Effector memory CD4-positive, alpha-beta T cell (primary cell): ENCODE measurements around the gene FBXW5.

Experiments
- DNase-seq, 3 donors: peaks; one replicate each; pipeline ENCODE4 v3.0.0-alpha.2; 2020
- H3K27ac ChIP-seq: 2 replicates; pipeline ENCODE4 v1.7.0; 2013; ENCODE audit warnings: mild to moderate bottlenecking, low read length, moderate library complexity; ENCODE audit not compliant: insufficient read depth, poor library complexity, severe bottlenecking
- H3K27me3 ChIP-seq: replicated peaks from 2 replicates; pipeline ENCODE4 v1.7.0; 2013; ENCODE audit warnings: mild to moderate bottlenecking, low read length; ENCODE audit not compliant: insufficient read depth, control insufficient read depth, poor library complexity, severe bottlenecking
- H3K36me3 ChIP-seq: 2 replicates; pipeline ENCODE4 v1.7.0; 2013; ENCODE audit warnings: mild to moderate bottlenecking, low read length, moderate library complexity; ENCODE audit not compliant: control insufficient read depth, insufficient read depth
- H3K4me1 ChIP-seq: 2 replicates; pipeline ENCODE4 v1.7.0; 2013; ENCODE audit warnings: low read length, mild to moderate bottlenecking; ENCODE audit not compliant: control insufficient read depth, insufficient read depth, poor library complexity, severe bottlenecking
- H3K4me3 ChIP-seq: 2 replicates; pipeline ENCODE4 v1.7.0; 2013; ENCODE audit warnings: low read length, low read depth, mild to moderate bottlenecking; ENCODE audit not compliant: insufficient read depth, poor library complexity, severe bottlenecking
- H3K9me3 ChIP-seq: 2 replicates; pipeline ENCODE4 v1.7.0; 2013; ENCODE audit warnings: mild to moderate bottlenecking, low read length, moderate library complexity; ENCODE audit not compliant: control insufficient read depth

The FBXW5 gene

DNA sequence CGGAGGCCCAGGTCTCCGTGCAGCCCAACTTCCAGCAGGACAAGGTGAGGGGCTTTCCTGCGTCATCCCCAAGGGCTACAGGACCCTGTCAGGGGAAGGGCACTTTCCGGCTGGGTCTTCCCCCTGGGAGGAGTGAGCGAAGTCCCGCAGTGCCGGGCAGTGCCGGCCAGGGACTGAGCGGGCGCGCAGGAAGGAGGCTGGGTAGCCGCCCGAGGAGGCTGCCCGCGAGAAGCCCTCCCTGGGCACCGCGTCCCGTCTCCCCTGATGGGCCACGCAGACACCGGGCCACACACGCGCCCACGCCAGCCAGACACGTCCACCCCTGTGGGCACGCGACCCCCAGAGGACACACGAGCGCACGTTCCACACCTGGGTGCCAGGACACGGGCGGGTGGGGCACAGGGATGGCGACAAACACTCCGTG, 33.1 kb upstream of the FBXW5 start:
- no peak overlapping the region for H3K27ac ChIP-seq
- H3K27me3 ChIP-seq = no peaks in the 10 kb centered on the region
- H3K9me3 ChIP-seq = no peaks in the 10 kb centered on the region
- H3K36me3 ChIP-seq = no peaks in the 10 kb centered on the region
- H3K4me3 ChIP-seq = peak overlapping the region; percentile 52
- DNase-seq = no peak
- peaks cover 39% of the 10 kb centered on the region for H3K4me1 ChIP-seq

DNA sequence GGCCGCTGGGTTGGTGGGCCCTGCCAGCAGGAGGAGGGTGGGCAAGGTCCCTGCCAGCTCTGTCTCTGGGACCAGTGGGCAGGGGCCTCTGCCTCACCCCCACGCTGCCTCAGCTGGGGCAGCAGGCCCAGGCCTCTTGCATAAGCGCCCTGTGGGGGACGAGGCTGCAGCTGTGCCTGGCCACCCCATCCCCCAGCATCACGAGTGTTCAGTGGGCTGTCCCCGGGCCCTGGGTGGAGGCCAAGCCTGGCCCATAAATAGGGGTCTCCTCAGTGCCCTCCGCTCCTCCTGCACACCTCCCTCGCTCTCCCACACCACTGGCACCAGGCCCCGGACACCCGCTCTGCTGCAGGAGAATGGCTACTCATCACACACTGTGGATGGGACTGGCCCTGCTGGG, 32.7 kb upstream of the FBXW5 start, which contains the start of gene PTGDS:
TSS of gene PTGDS (plus strand) at position 282 of the 400 bp plus-strand sequence. CDS start at position 357, 75 bp downstream.
- Histone ChIP-seq H3K36me3 (no peaks in the 10 kb centered on the region), H3K9me3 (no peaks in the 10 kb centered on the region), H3K4me3 (peak within 1 kb of the TSS; percentile 52), H3K27ac (no peak within 1 kb of the TSS), H3K27me3 (no peaks in the 10 kb centered on the region), H3K4me1 (peaks cover 39% of the 10 kb centered on the region)
- no peak for DNase-seq

DNA sequence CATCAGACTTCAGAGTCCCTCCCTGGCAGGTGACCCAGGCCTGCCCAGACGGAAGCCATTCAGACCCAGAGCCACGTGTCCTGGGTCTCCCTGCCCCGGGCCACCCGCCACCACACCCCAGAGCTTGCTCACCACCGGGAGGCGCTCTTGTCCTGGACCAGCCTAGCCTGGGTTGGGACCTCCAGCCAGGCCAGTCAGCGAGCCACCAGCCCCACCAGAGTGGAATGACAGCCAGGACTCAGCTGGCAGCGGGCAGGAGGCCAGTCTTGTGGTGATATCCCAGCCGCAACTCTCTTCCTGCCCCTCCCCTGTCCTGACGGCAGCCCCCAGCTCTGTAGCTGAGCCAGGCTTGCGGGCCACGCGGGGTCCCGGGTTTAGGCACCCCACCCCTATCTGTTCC, 31.1 kb upstream of the FBXW5 start:
- Histone ChIP-seq H3K4me3 (peak overlapping the region; percentile 39), H3K27ac (peak overlapping the region; percentile 37)
- DNase-seq = peak in 2 of 3 donors; percentile 15 to 23

DNA sequence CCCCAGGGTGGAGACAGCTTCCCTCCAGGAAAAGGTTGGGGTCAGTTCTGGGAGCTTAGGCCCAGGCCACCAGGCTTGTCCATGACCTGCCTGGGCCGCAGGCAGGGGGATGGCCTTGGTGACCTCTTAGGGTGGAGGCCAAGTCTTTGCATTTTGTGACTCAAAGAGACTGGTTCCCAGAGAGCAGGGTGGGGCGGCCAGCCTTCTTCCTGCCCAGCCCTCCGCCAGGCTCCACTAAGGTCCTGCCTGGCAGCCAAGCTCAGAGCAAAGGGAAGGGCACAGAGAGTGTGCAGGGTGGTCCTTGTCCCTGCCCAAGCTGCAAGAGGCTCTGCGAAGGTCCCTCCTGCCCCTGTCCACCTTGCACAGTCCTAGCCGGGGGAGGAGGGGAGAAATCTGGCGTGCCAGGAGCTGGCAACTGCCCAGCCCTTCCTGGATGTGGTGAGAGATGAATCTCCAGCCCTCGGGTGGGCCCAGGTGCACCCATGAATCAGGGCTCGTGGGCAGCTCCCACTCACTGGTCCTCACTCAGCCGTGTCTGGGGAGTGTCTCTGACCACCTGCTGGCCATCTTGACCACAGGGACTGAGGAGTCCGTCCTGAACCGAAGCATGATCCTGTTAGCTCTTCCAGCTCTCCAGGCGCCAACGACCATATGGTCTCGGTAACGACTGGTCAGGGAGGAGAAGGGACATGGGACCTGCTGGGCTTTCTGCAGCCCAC, 30.4 kb upstream of the FBXW5 start:
- H3K4me3 ChIP-seq = peak overlapping the region; percentile 39
- DNase-seq = no peak

More for the DNA sequence above, 31.1 kb upstream of the FBXW5 start:
- Histone ChIP-seq H3K27me3 (no peaks in the 10 kb centered on the region), H3K36me3 (no peaks in the 10 kb centered on the region), H3K4me1 (peaks cover 39% of the 10 kb centered on the region), H3K9me3 (no peaks in the 10 kb centered on the region)

DNA sequence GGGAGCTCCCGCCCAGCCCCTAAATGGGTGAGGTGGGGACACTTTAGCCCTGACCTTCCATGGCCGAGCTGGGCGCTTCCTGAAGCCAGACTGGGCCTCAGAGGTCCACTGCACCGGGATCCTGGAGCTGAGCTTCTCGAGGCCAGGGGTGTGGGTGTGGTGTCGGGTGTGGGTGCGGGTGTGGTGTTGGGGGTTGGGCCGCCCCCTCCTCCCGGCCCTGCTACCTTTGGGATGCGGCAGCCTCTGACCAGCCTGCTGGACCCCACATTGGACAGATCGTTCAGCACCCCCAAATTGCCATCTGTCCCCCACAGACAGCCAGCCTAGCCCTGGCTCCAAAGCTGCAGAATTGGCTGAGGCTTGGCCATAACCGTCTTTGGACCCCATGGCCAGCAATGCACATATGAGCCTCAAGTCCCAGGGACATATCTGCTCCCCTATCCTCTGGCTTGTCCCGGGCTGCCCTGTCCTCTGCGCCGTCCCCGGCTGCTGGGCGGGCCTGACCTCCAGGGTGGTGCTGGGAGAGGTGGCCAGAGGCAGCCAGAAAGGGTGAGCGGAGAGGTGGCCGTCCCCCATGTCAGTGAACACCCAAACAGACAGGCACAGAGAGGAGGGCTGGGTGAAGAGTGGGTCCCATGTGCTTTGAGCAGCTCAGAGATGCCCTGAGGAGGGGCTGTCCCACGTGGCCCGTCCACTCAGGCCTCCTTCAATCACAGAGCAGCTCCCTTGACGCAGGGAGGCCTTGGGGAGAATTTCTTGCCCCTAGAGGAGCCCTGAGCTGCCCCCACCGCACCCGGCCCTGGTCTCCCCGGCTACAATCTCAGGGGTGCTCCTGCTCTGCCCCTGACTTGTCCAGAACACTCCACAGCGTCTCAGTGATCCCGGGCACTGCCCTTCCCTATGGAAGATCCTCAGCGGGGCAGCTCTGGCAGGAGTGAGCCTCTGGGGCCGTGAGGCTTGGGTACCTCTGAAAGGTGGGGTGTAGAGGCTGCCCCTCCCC, 29.4 kb upstream of the FBXW5 start:
- no peaks in the 10 kb centered on the region for H3K9me3 ChIP-seq
- DNase-seq = no peak
- peaks cover 39% of the 10 kb centered on the region for H3K4me1 ChIP-seq
- no peak overlapping the region for H3K4me3 ChIP-seq
- H3K36me3 ChIP-seq = no peaks in the 10 kb centered on the region
- H3K27ac ChIP-seq = no peak overlapping the region
- no peaks in the 10 kb centered on the region for H3K27me3 ChIP-seq

More for the DNA sequence above, 30.4 kb upstream of the FBXW5 start:
- H3K27me3 ChIP-seq = no peaks in the 10 kb centered on the region
- H3K27ac ChIP-seq = peak overlapping the region; percentile 37
- H3K9me3 ChIP-seq = no peaks in the 10 kb centered on the region
- no peaks in the 10 kb centered on the region for H3K36me3 ChIP-seq
- H3K4me1 ChIP-seq = peaks cover 39% of the 10 kb centered on the region

DNA sequence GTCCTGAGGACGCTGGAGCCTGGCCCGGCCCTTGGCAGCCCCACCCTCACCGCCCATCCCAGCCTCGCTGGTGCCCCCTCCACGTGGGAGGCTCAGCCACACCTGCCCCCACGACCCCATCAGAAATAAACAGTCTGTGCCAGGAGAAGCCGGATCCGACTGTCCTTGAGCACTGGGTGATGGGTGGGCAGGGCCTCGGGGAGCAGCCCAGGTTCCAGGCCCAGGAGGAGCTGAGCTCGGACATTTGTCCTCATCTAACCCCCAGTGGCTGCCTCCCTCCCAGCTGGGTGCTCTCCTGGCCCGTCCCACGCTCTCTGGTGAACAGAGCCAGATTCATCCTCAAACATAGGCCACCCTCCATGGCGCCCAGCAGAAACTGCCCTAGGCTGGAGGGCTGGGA, 28.2 kb upstream of the FBXW5 start:
- Histone ChIP-seq H3K27ac (no peak overlapping the region), H3K9me3 (no peaks in the 10 kb centered on the region), H3K4me1 (peaks cover 38% of the 10 kb centered on the region), H3K36me3 (no peaks in the 10 kb centered on the region), H3K27me3 (no peaks in the 10 kb centered on the region), H3K4me3 (no peak overlapping the region)
- no peak for DNase-seq

DNA sequence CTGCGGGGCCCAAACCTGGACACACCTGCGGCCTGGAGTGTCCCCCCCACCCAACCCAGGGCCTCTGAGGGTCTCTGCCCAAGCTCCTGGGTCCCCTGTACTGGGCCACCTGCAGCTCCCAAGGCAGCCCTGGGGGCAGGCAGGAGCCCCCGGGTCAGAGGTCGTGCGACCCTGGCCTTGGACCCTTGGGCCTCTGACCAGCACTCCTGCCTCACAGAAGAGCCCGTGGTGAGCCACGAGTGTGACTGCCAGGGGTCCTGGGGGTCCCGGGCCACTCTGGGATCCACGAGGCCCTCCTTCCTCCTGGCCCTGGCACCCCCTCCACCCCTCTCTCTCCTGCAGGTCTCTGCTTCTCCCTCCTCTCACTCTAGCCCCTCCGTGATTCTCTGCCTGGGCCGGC, 27.8 kb upstream of the FBXW5 start:
- Histone ChIP-seq H3K9me3 (no peaks in the 10 kb centered on the region), H3K4me3 (no peak overlapping the region), H3K27me3 (no peaks in the 10 kb centered on the region), H3K4me1 (peaks cover 34% of the 10 kb centered on the region), H3K36me3 (no peaks in the 10 kb centered on the region), H3K27ac (no peak overlapping the region)
- DNase-seq = no peak

DNA sequence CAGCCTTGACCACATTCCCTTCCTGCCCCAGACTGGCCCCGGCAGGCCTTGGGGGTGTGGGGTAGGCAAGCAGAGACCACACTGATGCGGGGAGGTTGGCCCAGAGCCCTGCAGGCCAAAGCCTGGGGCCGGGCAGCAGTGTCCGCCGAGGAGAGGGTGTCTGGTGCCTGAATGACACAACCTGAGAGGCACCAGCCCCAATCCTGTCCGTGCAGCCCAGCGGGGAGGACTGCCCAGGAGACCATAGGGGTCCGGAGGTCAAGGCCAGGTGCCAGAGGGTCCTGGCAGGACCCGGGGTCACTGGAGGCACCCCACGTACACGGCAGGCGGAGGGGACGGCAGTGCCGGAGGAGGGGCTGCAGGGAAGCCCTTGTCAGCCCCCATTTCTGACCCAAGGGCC, 27.2 kb upstream of the FBXW5 start:
- Histone ChIP-seq H3K4me1 (peaks cover 31% of the 10 kb centered on the region), H3K36me3 (no peaks in the 10 kb centered on the region), H3K27me3 (no peaks in the 10 kb centered on the region), H3K4me3 (no peak overlapping the region), H3K9me3 (no peaks in the 10 kb centered on the region), H3K27ac (no peak overlapping the region)
- DNase-seq = no peak

DNA sequence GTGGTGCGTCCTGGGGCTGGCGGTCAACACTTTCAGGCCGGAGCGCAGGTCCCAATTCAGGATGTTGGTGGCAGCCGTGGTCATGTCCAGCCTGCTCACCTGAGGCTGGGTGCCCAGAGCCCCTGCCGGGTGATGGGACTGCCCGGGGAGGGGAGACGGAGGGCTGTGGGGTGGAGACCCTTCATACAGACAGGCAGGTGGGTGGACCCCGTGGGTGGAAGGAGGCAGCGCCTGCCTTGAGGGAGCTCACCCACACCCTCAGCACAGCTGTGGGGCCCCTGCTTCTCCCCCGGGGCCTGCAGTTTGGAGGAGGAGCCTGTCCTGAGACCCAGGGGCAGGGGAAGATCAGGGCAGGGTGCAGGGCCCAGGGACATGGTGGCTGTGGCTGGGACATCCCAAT, 25.8 kb upstream of the FBXW5 start:
- DNase-seq = no peak
- Histone ChIP-seq H3K27me3 (no peaks in the 10 kb centered on the region), H3K9me3 (no peaks in the 10 kb centered on the region), H3K4me1 (peaks cover 27% of the 10 kb centered on the region), H3K27ac (no peak overlapping the region), H3K4me3 (no peak overlapping the region), H3K36me3 (no peaks in the 10 kb centered on the region)

DNA sequence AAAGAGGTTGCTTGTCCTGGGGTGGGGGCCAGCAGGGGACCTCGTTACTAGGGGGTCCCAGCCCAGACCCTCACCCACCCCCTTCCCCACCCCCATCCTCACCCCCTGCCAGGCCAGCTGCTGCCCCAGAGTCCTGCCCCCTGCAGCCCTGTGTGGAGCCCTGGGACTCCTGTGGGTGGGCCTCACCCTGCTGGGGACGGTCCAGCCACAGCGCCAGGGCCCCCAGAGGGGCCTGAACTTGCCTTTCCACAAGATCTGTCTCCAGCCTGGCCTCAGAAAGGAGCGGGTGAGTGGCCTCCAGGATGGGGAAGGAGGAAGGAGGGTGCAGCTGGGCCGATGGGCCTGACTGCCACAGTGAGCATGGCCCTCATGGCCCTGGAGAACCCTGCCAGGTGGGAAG, 25.2 kb upstream of the FBXW5 start:
- Histone ChIP-seq H3K4me3 (no peak overlapping the region), H3K27ac (no peak overlapping the region), H3K9me3 (no peaks in the 10 kb centered on the region), H3K36me3 (no peaks in the 10 kb centered on the region), H3K27me3 (no peaks in the 10 kb centered on the region), H3K4me1 (peaks cover 26% of the 10 kb centered on the region)
- DNase-seq = no peak
